Activated CD8-positive, alpha-beta memory T cell treated with anti-CD3 and anti-CD28 coated beads, Interleukin-2, amount 50 U/mL, for 24 hours (primary cell): ENCODE data around the gene AKR7A2.

ENCODE experiments used
- DNase-seq: peaks from one replicate; pipeline ENCODE4 v3.0.0-alpha.2; 2020; ENCODE audit errors: extremely low read depth

Gene AKR7A2

GRCh38 chr1:19311931-19312781 is at the start of gene AKR7A2, which contains the start of gene SLC66A1:
TSS of gene AKR7A2 (minus strand) at chr1:19312144. CDS start at chr1:19312124, 20 bp downstream.
TSS of gene SLC66A1 (plus strand) at chr1:19312326. CDS start at chr1:19317678, 5,352 bp downstream.
- peak; percentile 50 for DNase-seq

- no peak for DNase-seq
Observed at GRCh38 chr1:19360843-19361610, 49.1 kb upstream of the AKR7A2 start.

GRCh38 chr1:19360432-19360831 is 48.5 kb upstream of the AKR7A2 start:
- no peak for DNase-seq

GRCh38 chr1:19360016-19360415 is 48.1 kb upstream of the AKR7A2 start:
- no peak for DNase-seq

GRCh38 chr1:19359357-19359756 is 47.4 kb upstream of the AKR7A2 start:
- DNase-seq: no peak

- DNase-seq: no peak
Observed at GRCh38 chr1:19358710-19359109, 46.8 kb upstream of the AKR7A2 start.

DNA sequence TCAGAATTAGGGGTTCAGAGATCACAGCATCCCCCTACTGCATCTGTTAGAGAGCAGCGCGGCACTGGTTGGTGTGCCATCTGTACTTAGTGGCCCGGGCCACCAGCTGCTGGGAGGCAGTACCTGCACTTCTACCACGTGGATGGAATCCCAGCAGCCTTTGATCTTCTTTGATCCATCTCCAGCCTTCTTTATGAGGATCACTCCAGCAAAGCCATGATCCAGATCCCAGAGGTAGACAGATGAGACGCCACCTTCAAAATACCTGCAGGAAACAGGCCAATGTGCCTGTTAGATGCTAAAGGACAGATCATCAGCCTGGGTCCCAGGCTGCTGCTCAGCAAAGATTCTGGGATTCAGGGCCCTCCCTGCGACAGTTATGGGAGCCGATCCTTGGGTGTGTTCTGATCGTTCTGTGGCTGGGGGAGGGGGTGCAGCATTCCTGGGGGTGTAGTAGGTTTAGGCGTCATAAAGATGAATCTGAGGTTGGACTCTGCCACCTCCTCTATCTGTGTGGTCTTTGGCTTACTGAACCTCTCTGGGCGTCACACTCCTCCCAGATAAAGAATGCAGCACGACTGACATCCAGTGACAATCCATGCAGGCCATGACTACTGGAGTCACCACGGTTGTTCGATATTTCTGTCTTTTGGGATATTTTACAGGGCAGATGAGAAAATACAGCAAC is 45.5 kb upstream of the AKR7A2 start:
- DNase-seq: no peak

DNA sequence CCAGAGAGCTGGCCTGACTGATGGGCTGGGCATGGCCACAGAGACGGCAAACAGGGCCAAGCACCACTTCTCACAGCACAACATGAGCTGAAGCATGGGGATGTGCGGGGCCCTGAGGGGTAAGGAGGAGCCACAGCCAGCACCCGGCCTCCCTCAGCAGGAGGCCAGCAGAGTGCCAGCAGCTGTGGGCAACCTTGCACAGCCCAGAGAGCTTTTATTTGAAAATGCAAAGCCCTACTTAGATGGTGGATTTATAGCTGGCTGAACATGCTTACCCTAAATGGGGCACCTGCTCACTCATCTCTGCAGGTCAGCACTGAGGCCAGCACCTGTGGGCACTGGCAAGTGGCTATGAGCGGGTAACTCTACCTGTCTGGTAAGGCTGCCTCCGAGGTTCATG is 44.3 kb upstream of the AKR7A2 start:
- no peak for DNase-seq

GRCh38 chr1:19354531-19354981 is 42.6 kb upstream of the AKR7A2 start:
- DNase-seq: no peak

- no peak for DNase-seq
Observed at GRCh38 chr1:19353596-19353995, 41.7 kb upstream of the AKR7A2 start.

DNA sequence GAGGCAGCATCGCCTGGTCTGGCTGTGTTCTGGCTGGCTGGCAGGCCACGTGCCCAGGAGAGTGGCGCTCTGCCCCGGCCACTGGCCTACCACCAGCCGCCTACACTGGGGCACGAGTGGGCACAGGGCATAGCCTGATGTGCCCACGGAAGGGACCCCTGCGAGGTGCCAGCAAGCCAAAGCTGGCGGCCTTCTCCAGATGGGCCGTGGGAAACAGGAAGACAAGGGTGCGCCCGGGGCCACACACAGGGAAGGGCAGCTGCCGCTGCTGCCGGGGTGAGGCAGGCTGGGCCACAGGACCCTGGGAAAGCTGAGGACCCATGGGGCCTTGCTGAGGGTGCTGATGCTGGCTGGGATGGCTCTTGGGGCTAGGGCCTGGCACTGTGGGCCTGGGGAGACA is 40.9 kb upstream of the AKR7A2 start:
- DNase-seq: no peak

- DNase-seq: no peak
Observed at GRCh38 chr1:19351873-19352272, 39.9 kb upstream of the AKR7A2 start.

- DNase-seq: no peak
Observed at GRCh38 chr1:19350566-19350965, 38.6 kb upstream of the AKR7A2 start.

- no peak for DNase-seq
Observed at GRCh38 chr1:19349999-19350398, 38.1 kb upstream of the AKR7A2 start.

DNA sequence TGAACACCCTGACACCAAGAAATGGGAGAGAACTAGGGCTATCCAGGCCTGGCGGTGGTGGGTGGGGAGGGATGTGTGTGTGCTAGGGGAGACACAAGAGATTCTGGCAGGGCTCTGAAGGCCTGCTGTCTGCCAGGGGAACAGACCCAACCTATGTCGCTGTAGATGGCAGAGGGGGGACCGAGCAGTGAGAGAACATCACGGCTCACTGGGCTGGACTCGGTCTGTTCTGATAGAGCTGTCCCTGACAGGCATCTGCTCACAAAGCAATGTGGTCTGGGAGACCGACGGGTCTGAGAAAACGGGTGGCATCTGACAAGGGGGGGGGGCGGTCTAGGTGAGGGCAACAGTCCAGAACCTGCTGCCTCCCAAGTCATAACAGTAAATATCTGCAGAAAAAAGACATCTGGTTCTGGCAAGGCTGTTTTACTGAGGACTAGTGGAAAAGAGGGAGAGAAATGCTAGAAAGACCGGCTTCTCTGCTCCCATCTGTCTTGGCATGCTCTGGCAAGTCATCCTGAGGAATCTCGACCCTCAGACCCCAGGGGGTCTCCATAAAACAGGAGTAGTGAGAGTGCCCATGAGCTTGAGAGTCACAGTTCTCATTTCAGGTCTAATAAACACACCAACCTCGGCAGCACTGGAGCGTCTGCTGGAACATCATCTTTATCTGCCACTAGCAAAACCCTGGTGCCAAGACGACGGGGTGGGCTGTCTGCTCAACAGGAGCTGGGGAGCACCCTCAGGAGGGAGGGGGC is 36.7 kb upstream of the AKR7A2 start:
- no peak for DNase-seq

DNA sequence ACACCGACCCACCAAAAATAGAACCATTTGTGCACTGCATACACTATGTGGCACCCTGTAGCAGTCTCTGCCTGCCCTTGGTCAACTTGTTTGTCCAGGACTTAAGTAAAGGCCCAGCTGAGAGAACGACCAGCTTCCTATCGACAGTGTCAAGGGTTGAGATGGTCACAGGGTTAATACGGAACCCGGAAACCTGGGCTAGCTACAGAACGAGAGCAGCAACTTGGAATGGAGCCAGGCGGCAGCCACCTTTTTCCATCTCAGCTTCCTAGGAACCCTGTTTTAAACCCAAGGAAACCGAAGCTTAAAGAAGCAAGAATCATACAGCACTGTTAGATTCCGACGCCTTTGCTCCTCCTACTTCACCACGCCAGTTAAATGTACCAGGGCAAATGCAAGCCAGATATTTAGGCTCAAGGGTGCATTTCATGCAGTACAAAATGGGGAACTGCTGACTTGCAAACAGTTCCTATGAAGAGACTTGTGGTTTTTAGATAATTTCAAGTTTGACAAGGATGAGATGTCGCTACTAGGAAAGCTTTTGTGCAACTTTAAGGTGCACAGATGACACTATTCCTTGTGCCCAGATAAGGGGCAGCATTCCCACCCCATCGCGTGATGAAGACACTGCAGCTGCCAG is 35.7 kb upstream of the AKR7A2 start:
- DNase-seq: no peak

- no peak for DNase-seq
Observed at GRCh38 chr1:19346026-19346425, 34.1 kb upstream of the AKR7A2 start.

DNA sequence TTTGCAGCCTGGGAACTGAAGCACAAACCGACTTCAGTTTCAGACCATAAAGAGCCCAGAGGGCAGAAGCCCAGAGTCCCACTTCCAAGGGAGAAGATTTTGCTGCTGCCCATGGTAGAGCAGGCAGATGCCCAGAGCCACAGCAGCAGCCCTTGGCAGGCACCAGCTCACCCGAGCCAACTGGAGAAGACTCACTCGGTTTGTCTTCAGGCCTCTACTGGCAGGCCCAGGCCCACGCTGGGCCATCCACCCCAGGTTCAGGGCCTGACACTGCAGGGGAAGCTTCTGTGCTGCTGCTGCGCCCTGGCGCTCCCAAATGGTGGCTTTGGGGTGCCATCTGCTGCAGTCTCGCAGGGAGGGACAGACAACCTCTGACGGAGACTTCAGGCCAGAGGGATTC is 33.4 kb upstream of the AKR7A2 start:
- no peak for DNase-seq

DNA sequence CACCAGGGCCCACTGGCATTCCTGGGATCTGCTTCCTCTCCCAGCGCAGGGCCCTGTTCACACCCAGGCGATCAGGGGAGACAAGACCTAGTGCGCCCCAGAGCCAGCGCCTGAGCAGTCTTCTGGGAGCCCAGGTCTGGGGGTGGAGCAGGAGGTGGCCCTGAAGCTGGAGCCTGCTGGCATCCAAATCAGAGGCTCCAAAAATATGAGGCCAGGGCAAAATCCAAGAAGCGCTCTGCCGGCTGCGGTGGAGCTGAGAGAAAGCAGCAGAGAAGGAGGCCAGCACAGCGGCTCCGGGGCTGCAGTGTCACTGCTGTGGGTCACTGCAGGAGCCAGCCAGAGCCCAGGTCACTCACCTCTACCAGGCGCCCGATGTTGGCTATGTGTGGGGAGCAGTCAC is 32.9 kb upstream of the AKR7A2 start:
- DNase-seq: no peak

GRCh38 chr1:19344372-19344810 is 32.4 kb upstream of the AKR7A2 start:
- no peak for DNase-seq
